Ishikawa (cell line): Measurements from ENCODE around the gene INPP5B.

ENCODE experiments used
- CEBPB ChIP-seq: IDR thresholded peaks from 2 replicates; pipeline ENCODE4 v1.6.1; 2012
- CREB1 ChIP-seq: IDR thresholded peaks from 2 replicates; pipeline ENCODE4 v1.6.1; 2012; ENCODE audit warnings: low read depth
- EGR1 ChIP-seq: IDR thresholded peaks from 2 replicates; pipeline ENCODE4 v1.6.1; 2012
- EP300 ChIP-seq: IDR thresholded peaks from 2 replicates; pipeline ENCODE4 v1.6.1; 2012; ENCODE audit warnings: borderline replicate concordance
- FOXM1 ChIP-seq: IDR thresholded peaks from 2 replicates; pipeline ENCODE4 v1.6.1; 2012; ENCODE audit warnings: low read depth, borderline replicate concordance
- NFIC ChIP-seq: IDR thresholded peaks from 2 replicates; pipeline ENCODE4 v1.6.1; 2012
- RAD21 ChIP-seq: IDR thresholded peaks from 2 replicates; pipeline ENCODE4 v1.6.1; 2012; ENCODE audit warnings: low read depth
- TAF1 ChIP-seq: IDR thresholded peaks from 2 replicates; pipeline ENCODE4 v1.6.1; 2012; ENCODE audit warnings: low read depth, mild to moderate bottlenecking
- TCF12 ChIP-seq: IDR thresholded peaks from 2 replicates; pipeline ENCODE4 v1.6.1; 2012; ENCODE audit warnings: low read depth
- TEAD4 ChIP-seq: IDR thresholded peaks from 2 replicates; pipeline ENCODE4 v1.6.1; 2012
- YY1 ChIP-seq: IDR thresholded peaks from 2 replicates; pipeline ENCODE4 v1.6.1; 2012; ENCODE audit warnings: low read depth
- ZBTB7A ChIP-seq: IDR thresholded peaks from 2 replicates; pipeline ENCODE4 v1.6.1; 2012; ENCODE audit warnings: low read depth
- TF ChIP-seq, protein P1 (sequence below): IDR thresholded peaks from 2 replicates; pipeline ENCODE4 v1.6.1; 2012
- TF ChIP-seq, protein P2 (sequence below): IDR thresholded peaks from 2 replicates; pipeline ENCODE4 v1.6.1; 2012
- TF ChIP-seq, protein P3 (sequence below): IDR thresholded peaks from 2 replicates; pipeline ENCODE4 v1.6.1; 2012; ENCODE audit warnings: low read depth, mild to moderate bottlenecking

Gene INPP5B

DNA sequence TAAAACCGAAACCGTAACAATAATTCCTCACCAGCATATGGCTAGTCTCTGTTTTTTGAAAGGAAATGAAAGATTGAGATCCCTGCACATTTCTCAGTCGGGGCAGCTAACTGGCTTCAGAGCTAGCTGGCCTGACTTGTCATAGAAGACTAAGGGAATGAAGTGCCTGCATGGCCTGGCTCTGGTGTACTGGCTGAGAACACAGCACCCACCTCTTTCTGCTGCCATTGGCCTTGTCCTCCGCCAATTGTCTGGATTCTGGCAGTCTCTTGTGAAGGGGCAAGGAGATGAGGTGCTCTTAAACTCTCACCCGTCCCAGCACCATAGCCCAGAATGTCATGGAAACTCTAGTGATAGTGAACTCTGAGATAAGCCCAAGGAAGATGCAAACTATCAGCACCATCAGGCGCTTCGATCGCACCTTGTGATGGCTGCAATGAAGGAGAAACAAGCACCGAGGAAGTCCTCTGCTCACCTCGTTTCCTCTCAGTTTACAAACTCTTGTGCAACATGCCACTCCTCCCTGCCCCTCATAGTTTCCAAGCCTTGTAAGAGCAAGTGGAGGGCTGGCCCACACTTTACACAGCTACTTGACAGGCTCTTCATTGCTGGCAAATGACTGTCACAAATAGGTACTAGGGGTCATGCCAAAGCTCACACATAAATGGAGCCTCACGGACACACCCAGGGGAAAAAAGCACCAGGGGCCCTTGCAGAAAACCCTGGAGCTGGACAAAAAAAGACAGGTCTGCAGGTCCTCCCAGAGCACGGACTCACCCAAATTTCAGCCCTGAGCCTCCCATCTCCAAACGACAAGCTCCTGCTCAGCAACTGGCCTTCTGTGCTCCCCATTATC is 16.4 kb downstream of the INPP5B start:
- no peak for TF ChIP-seq EP300
- TF ChIP-seq, protein P1, sequence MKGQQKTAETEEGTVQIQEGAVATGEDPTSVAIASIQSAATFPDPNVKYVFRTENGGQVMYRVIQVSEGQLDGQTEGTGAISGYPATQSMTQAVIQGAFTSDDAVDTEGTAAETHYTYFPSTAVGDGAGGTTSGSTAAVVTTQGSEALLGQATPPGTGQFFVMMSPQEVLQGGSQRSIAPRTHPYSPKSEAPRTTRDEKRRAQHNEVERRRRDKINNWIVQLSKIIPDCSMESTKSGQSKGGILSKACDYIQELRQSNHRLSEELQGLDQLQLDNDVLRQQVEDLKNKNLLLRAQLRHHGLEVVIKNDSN, result no peak
- TF ChIP-seq, protein P2, sequence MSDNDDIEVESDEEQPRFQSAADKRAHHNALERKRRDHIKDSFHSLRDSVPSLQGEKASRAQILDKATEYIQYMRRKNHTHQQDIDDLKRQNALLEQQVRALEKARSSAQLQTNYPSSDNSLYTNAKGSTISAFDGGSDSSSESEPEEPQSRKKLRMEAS, result no peak
- no peak for TF ChIP-seq CREB1
- peak; percentile 50 for TF ChIP-seq CEBPB

DNA sequence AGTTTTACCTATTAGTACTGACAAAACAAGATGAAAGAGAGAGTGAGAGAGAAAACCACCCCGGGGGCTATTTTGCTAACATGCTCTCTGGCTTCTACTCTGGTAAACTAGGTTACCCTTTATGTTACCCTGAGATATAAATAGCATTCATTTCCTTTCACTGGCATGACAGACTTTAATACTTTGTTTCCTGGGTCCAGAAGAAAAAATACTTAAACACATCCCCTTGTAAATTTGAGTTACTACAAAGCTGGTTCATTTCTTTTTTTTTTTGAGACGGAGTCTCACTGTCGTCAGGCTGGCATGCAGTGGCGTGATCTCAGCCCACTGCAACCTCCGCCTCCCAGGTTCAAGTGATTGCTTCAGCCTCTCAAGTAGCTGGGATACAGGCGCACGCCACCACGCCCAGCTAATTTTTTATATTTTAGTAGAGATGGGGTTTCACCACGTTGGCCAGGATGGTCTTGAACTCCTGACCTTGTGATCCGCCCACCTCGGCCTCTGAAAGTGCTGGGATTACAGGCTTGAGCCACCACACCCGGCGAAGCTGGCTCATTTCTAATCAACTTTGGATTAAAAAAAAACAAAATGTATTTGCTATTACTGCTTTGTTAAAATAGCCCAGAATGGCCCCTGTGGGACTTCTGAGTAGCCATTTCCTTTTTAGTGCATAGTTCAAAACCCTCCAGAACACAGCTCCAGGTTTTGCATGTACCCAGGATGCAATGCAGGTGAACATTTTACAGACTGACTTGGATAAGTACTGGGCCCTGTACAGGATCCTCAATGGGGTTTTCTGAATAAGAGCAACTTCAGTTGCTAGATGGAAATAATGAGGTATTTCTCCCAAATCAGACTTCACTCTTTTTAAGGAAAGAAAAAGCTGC is 20.6 kb downstream of the INPP5B start:
- TF ChIP-seq, protein P1, result no peak
- no peak for TF ChIP-seq CREB1
- no peak for TF ChIP-seq NFIC
- no peak for TF ChIP-seq RAD21
- no peak for TF ChIP-seq ZBTB7A
- TF ChIP-seq, protein P3, sequence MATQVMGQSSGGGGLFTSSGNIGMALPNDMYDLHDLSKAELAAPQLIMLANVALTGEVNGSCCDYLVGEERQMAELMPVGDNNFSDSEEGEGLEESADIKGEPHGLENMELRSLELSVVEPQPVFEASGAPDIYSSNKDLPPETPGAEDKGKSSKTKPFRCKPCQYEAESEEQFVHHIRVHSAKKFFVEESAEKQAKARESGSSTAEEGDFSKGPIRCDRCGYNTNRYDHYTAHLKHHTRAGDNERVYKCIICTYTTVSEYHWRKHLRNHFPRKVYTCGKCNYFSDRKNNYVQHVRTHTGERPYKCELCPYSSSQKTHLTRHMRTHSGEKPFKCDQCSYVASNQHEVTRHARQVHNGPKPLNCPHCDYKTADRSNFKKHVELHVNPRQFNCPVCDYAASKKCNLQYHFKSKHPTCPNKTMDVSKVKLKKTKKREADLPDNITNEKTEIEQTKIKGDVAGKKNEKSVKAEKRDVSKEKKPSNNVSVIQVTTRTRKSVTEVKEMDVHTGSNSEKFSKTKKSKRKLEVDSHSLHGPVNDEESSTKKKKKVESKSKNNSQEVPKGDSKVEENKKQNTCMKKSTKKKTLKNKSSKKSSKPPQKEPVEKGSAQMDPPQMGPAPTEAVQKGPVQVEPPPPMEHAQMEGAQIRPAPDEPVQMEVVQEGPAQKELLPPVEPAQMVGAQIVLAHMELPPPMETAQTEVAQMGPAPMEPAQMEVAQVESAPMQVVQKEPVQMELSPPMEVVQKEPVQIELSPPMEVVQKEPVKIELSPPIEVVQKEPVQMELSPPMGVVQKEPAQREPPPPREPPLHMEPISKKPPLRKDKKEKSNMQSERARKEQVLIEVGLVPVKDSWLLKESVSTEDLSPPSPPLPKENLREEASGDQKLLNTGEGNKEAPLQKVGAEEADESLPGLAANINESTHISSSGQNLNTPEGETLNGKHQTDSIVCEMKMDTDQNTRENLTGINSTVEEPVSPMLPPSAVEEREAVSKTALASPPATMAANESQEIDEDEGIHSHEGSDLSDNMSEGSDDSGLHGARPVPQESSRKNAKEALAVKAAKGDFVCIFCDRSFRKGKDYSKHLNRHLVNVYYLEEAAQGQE, result no peak
- no peak for TF ChIP-seq FOXM1
- TF ChIP-seq YY1, result no peak
- TF ChIP-seq TCF12, result no peak
- TF ChIP-seq TAF1, result no peak
- no peak for TF ChIP-seq TEAD4
- no peak for TF ChIP-seq EGR1
- TF ChIP-seq CEBPB, result no peak
- TF ChIP-seq, protein P2, result no peak
- no peak for TF ChIP-seq EP300

DNA sequence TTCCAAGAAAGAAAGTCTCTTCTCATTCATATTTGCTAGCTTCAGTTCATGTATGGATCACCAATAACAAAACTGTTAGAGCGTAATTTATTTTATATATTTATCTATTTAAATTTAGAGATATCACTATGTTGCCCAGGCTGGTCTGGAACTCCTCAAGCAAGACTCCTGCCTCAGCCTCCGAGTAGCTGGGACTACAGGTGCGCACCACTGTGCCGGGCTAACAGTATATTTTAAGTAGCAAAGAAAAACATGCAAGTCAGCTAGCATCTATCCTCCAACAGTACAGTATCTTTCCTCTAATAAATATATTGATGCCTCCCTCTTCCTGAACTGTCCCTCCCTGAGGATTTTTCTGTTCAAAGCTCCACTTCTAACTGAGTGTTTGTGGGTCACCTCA is 21.5 kb downstream of the INPP5B start:
- TF ChIP-seq, protein P1, result no peak
- TF ChIP-seq TAF1, result no peak
- no peak for TF ChIP-seq ZBTB7A
- no peak for TF ChIP-seq EGR1
- TF ChIP-seq NFIC, result no peak
- no peak for TF ChIP-seq TEAD4
- no peak for TF ChIP-seq FOXM1
- TF ChIP-seq, protein P2, result no peak
- no peak for TF ChIP-seq TCF12
- TF ChIP-seq CEBPB, result no peak
- TF ChIP-seq RAD21, result no peak
- TF ChIP-seq YY1, result no peak
- TF ChIP-seq EP300, result no peak
- TF ChIP-seq CREB1, result no peak
- TF ChIP-seq, protein P3, result no peak

DNA sequence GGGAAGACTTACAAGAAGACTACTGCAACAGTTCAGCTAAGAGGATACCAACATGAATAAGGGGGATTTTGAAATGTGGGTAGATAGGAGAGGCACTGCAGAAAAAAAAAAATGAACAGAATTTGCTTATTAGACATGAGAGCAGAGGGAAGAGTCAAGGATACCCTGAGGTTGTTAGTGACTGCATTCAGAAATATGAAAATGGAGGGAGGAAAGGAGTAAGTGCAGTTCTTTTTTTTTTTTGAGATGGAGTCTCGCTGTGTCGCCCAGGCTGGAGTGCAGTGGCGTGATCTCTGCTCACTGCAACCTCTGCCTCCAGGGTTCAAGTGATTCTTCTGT is 23.3 kb downstream of the INPP5B start:
- TF ChIP-seq NFIC (no peak), CREB1 (no peak), ZBTB7A (no peak)
